Measurements from ENCODE around the gene DHRS7. TPM values are rescaled to one million over a fixed set of nuclear protein-coding genes. Genes with fewer than 3 reads are reported as not detected.

The DHRS7 gene
- polyA plus RNA-seq, 1 of the 3 experiments (the other 2 are of a cell fraction) = 88.7 TPM

DNA sequence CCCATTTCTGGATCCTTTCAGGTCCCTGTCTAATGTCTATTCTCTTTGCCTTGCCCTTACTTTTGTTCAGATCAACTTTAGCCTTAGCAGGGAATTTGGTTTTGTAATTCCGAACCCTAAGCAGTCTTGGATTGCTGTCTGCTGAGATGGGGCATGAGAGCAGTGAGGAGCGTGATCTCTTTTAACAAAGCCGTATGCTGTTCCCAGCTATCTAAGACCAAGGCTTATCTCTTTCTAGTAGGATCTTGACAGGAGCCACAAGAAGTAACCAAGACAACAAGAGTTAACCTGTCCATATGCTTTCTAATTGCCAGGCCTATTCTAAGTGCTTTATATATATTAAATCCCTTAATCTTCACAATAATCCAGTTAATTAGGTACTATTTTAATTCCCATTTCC lies 4.5 kb upstream of the DHRS7 start:
- TF ChIP-seq, protein P1, sequence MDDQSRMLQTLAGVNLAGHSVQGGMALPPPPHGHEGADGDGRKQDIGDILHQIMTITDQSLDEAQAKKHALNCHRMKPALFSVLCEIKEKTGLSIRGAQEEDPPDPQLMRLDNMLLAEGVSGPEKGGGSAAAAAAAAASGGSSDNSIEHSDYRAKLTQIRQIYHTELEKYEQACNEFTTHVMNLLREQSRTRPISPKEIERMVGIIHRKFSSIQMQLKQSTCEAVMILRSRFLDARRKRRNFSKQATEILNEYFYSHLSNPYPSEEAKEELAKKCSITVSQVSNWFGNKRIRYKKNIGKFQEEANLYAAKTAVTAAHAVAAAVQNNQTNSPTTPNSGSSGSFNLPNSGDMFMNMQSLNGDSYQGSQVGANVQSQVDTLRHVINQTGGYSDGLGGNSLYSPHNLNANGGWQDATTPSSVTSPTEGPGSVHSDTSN (IDR thresholded peaks at IDR 0.05) = no peak
- TF ChIP-seq MXI1 (IDR thresholded peaks at IDR 0.05; ENCODE audit: low read depth, low read length) = no peak
- no peak for TF ChIP-seq GABPA (IDR thresholded peaks at IDR 0.05; ENCODE audit: low read depth)
- TF ChIP-seq RXRA (IDR thresholded peaks at IDR 0.05; ENCODE audit: borderline replicate concordance, low read depth) = no peak
- ChIA-PET POLR2A (no interaction called here), CTCF (interaction anchor here (0.6 to 7.0 kb wide), 2 partner anchors 9 to 13 kb away, joined by 3 to 50 read pairs; no protein-coding TSS in a partner anchor)
- Histone ChIP-seq H3K9ac (no peak overlapping the region), H3K79me2 (ENCODE audit: insufficient read depth) (peaks cover 2% of the 10 kb centered on the region; the same call in 1 of the 2 replicates), H3F3A (replicated peaks; ENCODE audit: insufficient read depth) (peaks cover 7% of the 10 kb centered on the region), H3K4me3 (ENCODE audit: low read depth in 2 of 2, low read length in 1 of 2) (no peak overlapping the region), H3K4me2 (no peak overlapping the region), H3K27me3 (ENCODE audit: insufficient read depth) (no peaks in the 10 kb centered on the region), H3K9me2 (no peaks in the 10 kb centered on the region), H3K9me3 (no peaks in the 10 kb centered on the region), H3K27ac (ENCODE audit: low read depth in 2 of 2, low read length in 1 of 2) (no peak overlapping the region), H4K20me1 (ENCODE audit: insufficient read depth) (no peaks in the 10 kb centered on the region), H2AFZ (ENCODE audit: low read depth) (no peak overlapping the region), H3K4me1 (ENCODE audit: control insufficient read depth in 1 of 2, insufficient read depth in 2 of 2, low read depth in 1 of 2, low read length in 1 of 2) (peaks cover 6 to 7% of the 10 kb centered on the region in 2 experiments; a peak in 2 of 4 replicates), H3K36me3 (replicated peaks in 1 of 2; ENCODE audit: control insufficient read depth in 1 of 2, insufficient read depth in 2 of 2, low read length in 1 of 2) (no peaks in the 10 kb centered on the region)
- 86% methylated on average over 3 of the region's 3 CpGs for WGBS (ENCODE audit: low lambda C conversion rate)
- DNase-seq = no peak

DNA sequence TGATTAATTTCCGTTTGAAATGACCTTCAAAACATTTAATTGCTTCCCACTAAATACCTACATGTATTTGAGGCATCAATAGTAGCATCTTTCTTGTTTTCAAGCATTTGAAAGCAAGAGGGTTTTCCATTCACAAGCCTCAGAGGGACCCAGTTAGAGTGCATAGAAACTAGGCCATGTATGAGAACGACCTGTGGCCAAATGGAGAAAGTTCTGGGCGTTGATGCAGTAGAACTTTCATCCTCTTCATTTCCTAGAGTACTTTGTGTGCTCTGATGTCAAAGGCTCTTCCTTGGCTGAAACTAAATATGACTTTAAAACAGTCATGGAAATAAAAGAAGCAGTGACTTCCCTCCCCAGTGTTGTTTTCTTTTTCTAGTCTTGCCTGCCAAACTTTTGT lies 944 bp upstream of the DHRS7 start:
- peak overlapping the region; percentile 99 for H2AFZ ChIP-seq (ENCODE audit: low read depth)
- peak overlapping the region; percentile 87 for H3K4me2 ChIP-seq
- WGBS (ENCODE audit: low lambda C conversion rate) = 65% methylated on average over 3 of the region's 3 CpGs
- 0 out of 4 replicates have a peak overlapping the region, but pooled peaks of 1 of the 2 experiments have one; percentile 79 for H3K4me3 ChIP-seq (ENCODE audit: low read depth in 2 of 2, low read length in 1 of 2)
- H4K20me1 ChIP-seq (ENCODE audit: insufficient read depth) = no peaks in the 10 kb centered on the region
- DNase-seq = no peak
- H3K36me3 ChIP-seq (replicated peaks in 1 of 2; ENCODE audit: control insufficient read depth in 1 of 2, insufficient read depth in 2 of 2, low read length in 1 of 2) = peaks cover 0 to 5% of the 10 kb centered on the region in 2 experiments
- H3K27ac ChIP-seq (ENCODE audit: low read depth in 2 of 2, low read length in 1 of 2) = peak overlapping the region; percentile 78 to 96; a peak in 3 of 4 replicates
- H3K9ac ChIP-seq = peak overlapping the region; percentile 82; the same call in 1 of the 2 replicates
- H3F3A ChIP-seq (replicated peaks; ENCODE audit: insufficient read depth) = peaks cover 7% of the 10 kb centered on the region
- H3K79me2 ChIP-seq (ENCODE audit: insufficient read depth) = peaks cover 38% of the 10 kb centered on the region
- ChIA-PET CTCF (interaction anchor here (0.6 to 3.5 kb wide), 7 partner anchors 9 to 291 kb away, joined by 3 to 33 read pairs (median 4); no protein-coding TSS in a partner anchor), POLR2A (interaction anchor here (1.0 kb wide), 1 partner anchor 12 kb away, joined by 3 read pairs; no protein-coding TSS in a partner anchor)
- H3K27me3 ChIP-seq (ENCODE audit: insufficient read depth) = no peaks in the 10 kb centered on the region
- H3K9me3 ChIP-seq = no peaks in the 10 kb centered on the region
- TF ChIP-seq NRF1 (IDR thresholded peaks at IDR 0.05; ENCODE audit: low read depth, low read length) (no peak), GABPA (IDR thresholded peaks at IDR 0.05; ENCODE audit: low read depth) (no peak)
- no peaks in the 10 kb centered on the region for H3K9me2 ChIP-seq
- H3K4me1 ChIP-seq (ENCODE audit: control insufficient read depth in 1 of 2, insufficient read depth in 2 of 2, low read depth in 1 of 2, low read length in 1 of 2) = peaks cover 6 to 11% of the 10 kb centered on the region in 2 experiments; a peak in 2 of 4 replicates

DNA sequence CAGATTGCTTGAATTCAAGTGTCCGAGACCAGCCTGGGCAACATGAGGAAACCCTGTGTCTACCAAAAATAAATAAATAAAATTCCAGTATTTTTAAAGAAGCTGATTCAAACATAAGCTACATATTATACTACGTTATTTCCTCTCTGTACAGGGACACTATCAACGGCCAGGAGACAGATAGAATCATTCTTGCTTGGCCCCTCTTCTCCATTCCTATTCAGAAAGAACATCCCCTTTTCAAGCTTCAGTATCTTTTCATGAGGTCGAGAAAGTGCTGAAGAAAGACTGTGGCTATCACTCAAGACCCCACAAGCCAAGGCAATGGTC lies 314 bp upstream of the DHRS7 start:
- WGBS (ENCODE audit: low lambda C conversion rate) = 0% methylated on average over 4 of the region's 4 CpGs
- peak overlapping the region; percentile 78 to 96 for H3K27ac ChIP-seq (ENCODE audit: low read depth in 2 of 2, low read length in 1 of 2)
- TF ChIP-seq NFIC (IDR thresholded peaks at IDR 0.05; ENCODE audit: borderline replicate concordance) (no peak), POLR2AphosphoS5 (IDR thresholded peaks at IDR 0.05; ENCODE audit: low read depth, low read length) (no peak), TCF12 (IDR thresholded peaks at IDR 0.05) (no peak), RCOR1 (IDR thresholded peaks at IDR 0.05; ENCODE audit: low read length) (no peak), RAD21 (IDR thresholded peaks at IDR 0.05; ENCODE audit: low read length) (no peak), YY1 (IDR thresholded peaks at IDR 0.05; ENCODE audit: low read depth) (no peak), ELF1 (IDR thresholded peaks at IDR 0.05) (no peak), FOXJ3 (CRISPR knock-in tag; IDR thresholded peaks at IDR 0.05) (no peak), EZH2phosphoT487 (IDR thresholded peaks at IDR 0.05; ENCODE audit: borderline replicate concordance, low read depth) (no peak)
- TF ChIP-seq, protein P2, sequence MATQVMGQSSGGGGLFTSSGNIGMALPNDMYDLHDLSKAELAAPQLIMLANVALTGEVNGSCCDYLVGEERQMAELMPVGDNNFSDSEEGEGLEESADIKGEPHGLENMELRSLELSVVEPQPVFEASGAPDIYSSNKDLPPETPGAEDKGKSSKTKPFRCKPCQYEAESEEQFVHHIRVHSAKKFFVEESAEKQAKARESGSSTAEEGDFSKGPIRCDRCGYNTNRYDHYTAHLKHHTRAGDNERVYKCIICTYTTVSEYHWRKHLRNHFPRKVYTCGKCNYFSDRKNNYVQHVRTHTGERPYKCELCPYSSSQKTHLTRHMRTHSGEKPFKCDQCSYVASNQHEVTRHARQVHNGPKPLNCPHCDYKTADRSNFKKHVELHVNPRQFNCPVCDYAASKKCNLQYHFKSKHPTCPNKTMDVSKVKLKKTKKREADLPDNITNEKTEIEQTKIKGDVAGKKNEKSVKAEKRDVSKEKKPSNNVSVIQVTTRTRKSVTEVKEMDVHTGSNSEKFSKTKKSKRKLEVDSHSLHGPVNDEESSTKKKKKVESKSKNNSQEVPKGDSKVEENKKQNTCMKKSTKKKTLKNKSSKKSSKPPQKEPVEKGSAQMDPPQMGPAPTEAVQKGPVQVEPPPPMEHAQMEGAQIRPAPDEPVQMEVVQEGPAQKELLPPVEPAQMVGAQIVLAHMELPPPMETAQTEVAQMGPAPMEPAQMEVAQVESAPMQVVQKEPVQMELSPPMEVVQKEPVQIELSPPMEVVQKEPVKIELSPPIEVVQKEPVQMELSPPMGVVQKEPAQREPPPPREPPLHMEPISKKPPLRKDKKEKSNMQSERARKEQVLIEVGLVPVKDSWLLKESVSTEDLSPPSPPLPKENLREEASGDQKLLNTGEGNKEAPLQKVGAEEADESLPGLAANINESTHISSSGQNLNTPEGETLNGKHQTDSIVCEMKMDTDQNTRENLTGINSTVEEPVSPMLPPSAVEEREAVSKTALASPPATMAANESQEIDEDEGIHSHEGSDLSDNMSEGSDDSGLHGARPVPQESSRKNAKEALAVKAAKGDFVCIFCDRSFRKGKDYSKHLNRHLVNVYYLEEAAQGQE (IDR thresholded peaks at IDR 0.05; ENCODE audit: low read depth, low read length) = no peak
- TF ChIP-seq, protein P3, sequence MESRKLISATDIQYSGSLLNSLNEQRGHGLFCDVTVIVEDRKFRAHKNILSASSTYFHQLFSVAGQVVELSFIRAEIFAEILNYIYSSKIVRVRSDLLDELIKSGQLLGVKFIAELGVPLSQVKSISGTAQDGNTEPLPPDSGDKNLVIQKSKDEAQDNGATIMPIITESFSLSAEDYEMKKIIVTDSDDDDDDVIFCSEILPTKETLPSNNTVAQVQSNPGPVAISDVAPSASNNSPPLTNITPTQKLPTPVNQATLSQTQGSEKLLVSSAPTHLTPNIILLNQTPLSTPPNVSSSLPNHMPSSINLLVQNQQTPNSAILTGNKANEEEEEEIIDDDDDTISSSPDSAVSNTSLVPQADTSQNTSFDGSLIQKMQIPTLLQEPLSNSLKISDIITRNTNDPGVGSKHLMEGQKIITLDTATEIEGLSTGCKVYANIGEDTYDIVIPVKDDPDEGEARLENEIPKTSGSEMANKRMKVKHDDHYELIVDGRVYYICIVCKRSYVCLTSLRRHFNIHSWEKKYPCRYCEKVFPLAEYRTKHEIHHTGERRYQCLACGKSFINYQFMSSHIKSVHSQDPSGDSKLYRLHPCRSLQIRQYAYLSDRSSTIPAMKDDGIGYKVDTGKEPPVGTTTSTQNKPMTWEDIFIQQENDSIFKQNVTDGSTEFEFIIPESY (IDR thresholded peaks at IDR 0.05; ENCODE audit: borderline replicate concordance, low read depth) = no peak

More for the DNA sequence above, 314 bp upstream of the DHRS7 start:
- H4K20me1 ChIP-seq (ENCODE audit: insufficient read depth) = no peaks in the 10 kb centered on the region
- peaks cover 7% of the 10 kb centered on the region for H3F3A ChIP-seq (replicated peaks; ENCODE audit: insufficient read depth)
- ChIA-PET POLR2A (interaction anchor here (1.0 to 1.5 kb wide), 5 partner anchors 12 to 83 kb away, joined by 3 to 16 read pairs (median 7); partner anchors contain the start of genes PCNX4 and PPM1A), CTCF (interaction anchor here (0.6 to 3.5 kb wide), 8 partner anchors 9 to 290 kb away, joined by 3 to 33 read pairs (median 5); no protein-coding TSS in a partner anchor)
- H3K4me2 ChIP-seq = peak overlapping the region; percentile 87
- H3K36me3 ChIP-seq (replicated peaks in 1 of 2; ENCODE audit: control insufficient read depth in 1 of 2, insufficient read depth in 2 of 2, low read length in 1 of 2) = peaks cover under 1 to 7% of the 10 kb centered on the region in 2 experiments
- peak overlapping the region; percentile 79 to 94 for H3K4me3 ChIP-seq (ENCODE audit: low read depth in 2 of 2, low read length in 1 of 2)
- no peaks in the 10 kb centered on the region for H3K27me3 ChIP-seq (ENCODE audit: insufficient read depth)
- peak overlapping the region; percentile 82 for H3K9ac ChIP-seq
- H3K79me2 ChIP-seq (ENCODE audit: insufficient read depth) = peaks cover 44% of the 10 kb centered on the region
- no peaks in the 10 kb centered on the region for H3K9me2 ChIP-seq
- no peaks in the 10 kb centered on the region for H3K9me3 ChIP-seq
- DNase-seq = no peak
- H2AFZ ChIP-seq (ENCODE audit: low read depth) = peak overlapping the region; percentile 99
- peaks cover 6 to 11% of the 10 kb centered on the region in 2 experiments; a peak in 2 of 4 replicates for H3K4me1 ChIP-seq (ENCODE audit: control insufficient read depth in 1 of 2, insufficient read depth in 2 of 2, low read depth in 1 of 2, low read length in 1 of 2)

Data from SK-N-SH (cell line).